GM23338 (cell line): Measurements from ENCODE around the gene SUCNR1.

Source experiments
- EZH2 ChIP-seq: fragments of 200-600 bp; sonication (generic); IDR thresholded peaks from one replicate; pipeline ENCODE4 v1.8.0; 2017; ENCODE audit warnings: antibody characterized with exemption, mild to moderate bottlenecking, low read depth; ENCODE audit not compliant: unreplicated experiment
- POLR2AphosphoS5 ChIP-seq: IDR thresholded peaks from 2 replicates; pipeline ENCODE4 v1.6.1; 2016; ENCODE audit warnings: antibody characterized with exemption, low read depth
- TF ChIP-seq, protein P1 (sequence below), 2 experiments: fragments of 200-600 bp in 1 of 2; sonication (generic) in 1 of 2; conservative IDR thresholded peaks; 2 replicates each; pipeline versions ENCODE4 v1.5.1 to v1.6.1; 2016 to 2017; ENCODE audit warnings: antibody characterized with exemption in 2 of 2, low read depth in 2 of 2, mild to moderate bottlenecking in 2 of 2, moderate library complexity in 1 of 2
- TF ChIP-seq, protein P2 (sequence below): IDR thresholded peaks from 2 replicates; pipeline ENCODE4 v1.6.1; 2016; ENCODE audit warnings: antibody characterized with exemption
- TF ChIP-seq, protein P3 (sequence below): IDR thresholded peaks from one replicate; pipeline ENCODE4 v1.6.1; 2018; ENCODE audit warnings: antibody characterized with exemption; ENCODE audit not compliant: unreplicated experiment

DNA sequence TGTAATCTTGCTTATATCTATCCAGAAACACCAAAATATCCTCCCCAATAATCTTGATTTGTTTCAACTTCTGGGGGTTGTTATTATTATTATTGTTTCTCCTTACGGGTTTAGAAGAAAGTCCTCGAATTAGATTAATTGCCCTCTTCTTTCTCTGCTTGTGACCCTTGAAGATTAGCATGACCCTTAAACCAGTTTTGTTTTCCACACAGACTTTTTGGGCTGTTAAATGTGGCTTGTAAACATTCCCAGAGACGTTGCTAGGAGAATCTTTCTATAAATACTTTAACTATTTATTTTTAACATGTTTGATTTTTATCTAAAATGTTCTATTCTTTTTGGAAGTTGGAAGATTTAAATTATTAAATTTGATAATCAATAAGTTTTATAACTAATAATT lies 4.3 kb upstream of the SUCNR1 start:
- TF ChIP-seq, protein P1, sequence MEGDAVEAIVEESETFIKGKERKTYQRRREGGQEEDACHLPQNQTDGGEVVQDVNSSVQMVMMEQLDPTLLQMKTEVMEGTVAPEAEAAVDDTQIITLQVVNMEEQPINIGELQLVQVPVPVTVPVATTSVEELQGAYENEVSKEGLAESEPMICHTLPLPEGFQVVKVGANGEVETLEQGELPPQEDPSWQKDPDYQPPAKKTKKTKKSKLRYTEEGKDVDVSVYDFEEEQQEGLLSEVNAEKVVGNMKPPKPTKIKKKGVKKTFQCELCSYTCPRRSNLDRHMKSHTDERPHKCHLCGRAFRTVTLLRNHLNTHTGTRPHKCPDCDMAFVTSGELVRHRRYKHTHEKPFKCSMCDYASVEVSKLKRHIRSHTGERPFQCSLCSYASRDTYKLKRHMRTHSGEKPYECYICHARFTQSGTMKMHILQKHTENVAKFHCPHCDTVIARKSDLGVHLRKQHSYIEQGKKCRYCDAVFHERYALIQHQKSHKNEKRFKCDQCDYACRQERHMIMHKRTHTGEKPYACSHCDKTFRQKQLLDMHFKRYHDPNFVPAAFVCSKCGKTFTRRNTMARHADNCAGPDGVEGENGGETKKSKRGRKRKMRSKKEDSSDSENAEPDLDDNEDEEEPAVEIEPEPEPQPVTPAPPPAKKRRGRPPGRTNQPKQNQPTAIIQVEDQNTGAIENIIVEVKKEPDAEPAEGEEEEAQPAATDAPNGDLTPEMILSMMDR (conservative IDR thresholded peaks at IDR 0.05; ENCODE audit: low read depth in 2 of 2), result no peak
- TF ChIP-seq, protein P2, sequence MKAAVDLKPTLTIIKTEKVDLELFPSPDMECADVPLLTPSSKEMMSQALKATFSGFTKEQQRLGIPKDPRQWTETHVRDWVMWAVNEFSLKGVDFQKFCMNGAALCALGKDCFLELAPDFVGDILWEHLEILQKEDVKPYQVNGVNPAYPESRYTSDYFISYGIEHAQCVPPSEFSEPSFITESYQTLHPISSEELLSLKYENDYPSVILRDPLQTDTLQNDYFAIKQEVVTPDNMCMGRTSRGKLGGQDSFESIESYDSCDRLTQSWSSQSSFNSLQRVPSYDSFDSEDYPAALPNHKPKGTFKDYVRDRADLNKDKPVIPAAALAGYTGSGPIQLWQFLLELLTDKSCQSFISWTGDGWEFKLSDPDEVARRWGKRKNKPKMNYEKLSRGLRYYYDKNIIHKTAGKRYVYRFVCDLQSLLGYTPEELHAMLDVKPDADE, result no peak
- no peak for TF ChIP-seq POLR2AphosphoS5
- TF ChIP-seq, protein P3, sequence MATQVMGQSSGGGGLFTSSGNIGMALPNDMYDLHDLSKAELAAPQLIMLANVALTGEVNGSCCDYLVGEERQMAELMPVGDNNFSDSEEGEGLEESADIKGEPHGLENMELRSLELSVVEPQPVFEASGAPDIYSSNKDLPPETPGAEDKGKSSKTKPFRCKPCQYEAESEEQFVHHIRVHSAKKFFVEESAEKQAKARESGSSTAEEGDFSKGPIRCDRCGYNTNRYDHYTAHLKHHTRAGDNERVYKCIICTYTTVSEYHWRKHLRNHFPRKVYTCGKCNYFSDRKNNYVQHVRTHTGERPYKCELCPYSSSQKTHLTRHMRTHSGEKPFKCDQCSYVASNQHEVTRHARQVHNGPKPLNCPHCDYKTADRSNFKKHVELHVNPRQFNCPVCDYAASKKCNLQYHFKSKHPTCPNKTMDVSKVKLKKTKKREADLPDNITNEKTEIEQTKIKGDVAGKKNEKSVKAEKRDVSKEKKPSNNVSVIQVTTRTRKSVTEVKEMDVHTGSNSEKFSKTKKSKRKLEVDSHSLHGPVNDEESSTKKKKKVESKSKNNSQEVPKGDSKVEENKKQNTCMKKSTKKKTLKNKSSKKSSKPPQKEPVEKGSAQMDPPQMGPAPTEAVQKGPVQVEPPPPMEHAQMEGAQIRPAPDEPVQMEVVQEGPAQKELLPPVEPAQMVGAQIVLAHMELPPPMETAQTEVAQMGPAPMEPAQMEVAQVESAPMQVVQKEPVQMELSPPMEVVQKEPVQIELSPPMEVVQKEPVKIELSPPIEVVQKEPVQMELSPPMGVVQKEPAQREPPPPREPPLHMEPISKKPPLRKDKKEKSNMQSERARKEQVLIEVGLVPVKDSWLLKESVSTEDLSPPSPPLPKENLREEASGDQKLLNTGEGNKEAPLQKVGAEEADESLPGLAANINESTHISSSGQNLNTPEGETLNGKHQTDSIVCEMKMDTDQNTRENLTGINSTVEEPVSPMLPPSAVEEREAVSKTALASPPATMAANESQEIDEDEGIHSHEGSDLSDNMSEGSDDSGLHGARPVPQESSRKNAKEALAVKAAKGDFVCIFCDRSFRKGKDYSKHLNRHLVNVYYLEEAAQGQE, result no peak
- TF ChIP-seq EZH2, result no peak
